Central memory CD8-positive, alpha-beta T cell (primary cell): Measurements from ENCODE around the gene STARD3.

Experiments used
- ATAC-seq: fragments of 150-1000 bp; cut with Tn5 transposase; replicated peaks from 2 replicates; pipeline ENCODE4 v1.10.0; 2022; ENCODE audit warnings: mild to moderate bottlenecking, moderate FRiP score, moderate number of reproducible peaks; ENCODE audit not compliant: poor library complexity, severe bottlenecking; ENCODE audit errors: extremely low read depth
- DNase-seq, 2 donors: peaks; one replicate each; pipeline ENCODE4 v3.0.0; 2021; ENCODE audit warnings: low spot score in 2 of 2
- H3K27ac Mint-ChIP-seq: one replicate; pipeline ENCODE4 v1.8.0; 2022; ENCODE audit warnings: low read depth, mild to moderate bottlenecking, moderate library complexity, mixed read lengths
- H3K27me3 Mint-ChIP-seq: one replicate; pipeline ENCODE4 v1.8.0; 2022; ENCODE audit warnings: mixed read lengths
- H3K36me3 Mint-ChIP-seq: one replicate; pipeline ENCODE4 v1.8.0; 2022; ENCODE audit warnings: mild to moderate bottlenecking, moderate library complexity, mixed read lengths; ENCODE audit not compliant: insufficient read depth
- H3K4me1 Mint-ChIP-seq: one replicate; pipeline ENCODE4 v1.8.0; 2022; ENCODE audit warnings: mixed read lengths
- H3K4me3 Mint-ChIP-seq: one replicate; pipeline ENCODE4 v1.8.0; 2022; ENCODE audit warnings: mild to moderate bottlenecking, moderate library complexity, mixed read lengths
- H3K9me3 Mint-ChIP-seq: one replicate; pipeline ENCODE4 v1.8.0; 2022; ENCODE audit warnings: mixed read lengths

Gene STARD3

GRCh38 chr17:39639566-39640458, 2.9 kb downstream of the STARD3 start:
- H3K27me3 Mint-ChIP-seq = no peaks in the 10 kb centered on the region
- H3K9me3 Mint-ChIP-seq = no peaks in the 10 kb centered on the region
- peaks cover 12% of the 10 kb centered on the region for H3K36me3 Mint-ChIP-seq
- DNase-seq (no peak), ATAC-seq (no peak)
- H3K27ac Mint-ChIP-seq = peak overlapping the region; percentile 74
- H3K4me1 Mint-ChIP-seq = peaks cover 84% of the 10 kb centered on the region
- H3K4me3 Mint-ChIP-seq = peak overlapping the region; percentile 13

- no peaks in the 10 kb centered on the region for H3K27me3 Mint-ChIP-seq
- no peak for DNase-seq
- H3K4me1 Mint-ChIP-seq = peaks cover 92% of the 10 kb centered on the region
- H3K36me3 Mint-ChIP-seq = peaks cover 12% of the 10 kb centered on the region
- ATAC-seq = no peak
- peak overlapping the region; percentile 74 for H3K27ac Mint-ChIP-seq
- no peak overlapping the region for H3K4me3 Mint-ChIP-seq
- H3K9me3 Mint-ChIP-seq = no peaks in the 10 kb centered on the region
These were observed 3.7 kb downstream of the STARD3 start for GRCh38 chr17:39640591-39641031.

GRCh38 chr17:39641097-39641496, 4.2 kb downstream of the STARD3 start:
- no peak for ATAC-seq
- no peak overlapping the region for H3K4me3 Mint-ChIP-seq
- H3K27ac Mint-ChIP-seq = no peak overlapping the region
- H3K36me3 Mint-ChIP-seq = peaks cover 12% of the 10 kb centered on the region
- no peak for DNase-seq
- H3K9me3 Mint-ChIP-seq = no peaks in the 10 kb centered on the region
- peaks cover 94% of the 10 kb centered on the region for H3K4me1 Mint-ChIP-seq
- H3K27me3 Mint-ChIP-seq = no peaks in the 10 kb centered on the region

GRCh38 chr17:39641883-39642282, 4.9 kb downstream of the STARD3 start:
- Mint-ChIP-seq H3K9me3 (no peaks in the 10 kb centered on the region), H3K4me1 (peaks cover 86% of the 10 kb centered on the region), H3K27me3 (no peaks in the 10 kb centered on the region), H3K36me3 (peaks cover 10% of the 10 kb centered on the region), H3K4me3 (no peak overlapping the region), H3K27ac (no peak overlapping the region)
- ATAC-seq = no peak
- DNase-seq = no peak

- no peak for DNase-seq
- H3K4me3 Mint-ChIP-seq = peak overlapping the region; percentile 13
- peaks cover 7% of the 10 kb centered on the region for H3K36me3 Mint-ChIP-seq
- H3K27me3 Mint-ChIP-seq = no peaks in the 10 kb centered on the region
- no peak overlapping the region for H3K27ac Mint-ChIP-seq
- ATAC-seq = no peak
- H3K9me3 Mint-ChIP-seq = no peaks in the 10 kb centered on the region
- peaks cover 84% of the 10 kb centered on the region for H3K4me1 Mint-ChIP-seq
These were observed 5.5 kb downstream of the STARD3 start for GRCh38 chr17:39642291-39643074.

GRCh38 chr17:39643271-39643670, 6.3 kb downstream of the STARD3 start:
- Mint-ChIP-seq H3K27ac (no peak overlapping the region), H3K4me1 (peaks cover 76% of the 10 kb centered on the region)
- no peak for ATAC-seq

GRCh38 chr17:39647256-39647655, 10.3 kb downstream of the STARD3 start:
- ATAC-seq (no peak), DNase-seq (no peak)
- Mint-ChIP-seq H3K4me1 (peaks cover 67% of the 10 kb centered on the region), H3K27me3 (no peaks in the 10 kb centered on the region), H3K36me3 (peaks cover 9% of the 10 kb centered on the region), H3K9me3 (no peaks in the 10 kb centered on the region), H3K27ac (no peak overlapping the region), H3K4me3 (no peak overlapping the region)

More at GRCh38 chr17:39643271-39643670, 6.3 kb downstream of the STARD3 start:
- Mint-ChIP-seq H3K36me3 (peaks cover 9% of the 10 kb centered on the region), H3K27me3 (no peaks in the 10 kb centered on the region), H3K9me3 (no peaks in the 10 kb centered on the region), H3K4me3 (no peak overlapping the region)
- no peak for DNase-seq

GRCh38 chr17:39648616-39649366, 11.8 kb downstream of the STARD3 start:
- Mint-ChIP-seq H3K9me3 (no peaks in the 10 kb centered on the region), H3K27ac (peak overlapping the region; percentile 50), H3K36me3 (peaks cover 12% of the 10 kb centered on the region), H3K27me3 (no peaks in the 10 kb centered on the region), H3K4me1 (peaks cover 60% of the 10 kb centered on the region), H3K4me3 (no peak overlapping the region)
- DNase-seq (no peak), ATAC-seq (no peak)

GRCh38 chr17:39650121-39650579, 13.2 kb downstream of the STARD3 start:
- peaks cover 46% of the 10 kb centered on the region for H3K4me1 Mint-ChIP-seq
- peaks cover 13% of the 10 kb centered on the region for H3K36me3 Mint-ChIP-seq
- ATAC-seq (no peak), DNase-seq (no peak)
- no peaks in the 10 kb centered on the region for H3K9me3 Mint-ChIP-seq
- H3K4me3 Mint-ChIP-seq = no peak overlapping the region
- H3K27ac Mint-ChIP-seq = peak overlapping the region; percentile 49
- no peaks in the 10 kb centered on the region for H3K27me3 Mint-ChIP-seq

GRCh38 chr17:39651923-39652586, 15.1 kb downstream of the STARD3 start:
- peak overlapping the region; percentile 80 for H3K27ac Mint-ChIP-seq
- H3K9me3 Mint-ChIP-seq = no peaks in the 10 kb centered on the region
- ATAC-seq (no peak), DNase-seq (no peak)
- peaks cover 39% of the 10 kb centered on the region for H3K4me1 Mint-ChIP-seq
- H3K4me3 Mint-ChIP-seq = no peak overlapping the region
- H3K27me3 Mint-ChIP-seq = no peaks in the 10 kb centered on the region
- peaks cover 17% of the 10 kb centered on the region for H3K36me3 Mint-ChIP-seq

GRCh38 chr17:39652587-39653315, 15.8 kb downstream of the STARD3 start:
- DNase-seq = no peak
- H3K36me3 Mint-ChIP-seq = peaks cover 19% of the 10 kb centered on the region
- H3K9me3 Mint-ChIP-seq = no peaks in the 10 kb centered on the region
- peak overlapping the region; percentile 80 for H3K27ac Mint-ChIP-seq
- peaks cover 39% of the 10 kb centered on the region for H3K4me1 Mint-ChIP-seq
- H3K4me3 Mint-ChIP-seq = no peak overlapping the region
- H3K27me3 Mint-ChIP-seq = no peaks in the 10 kb centered on the region
- ATAC-seq = no peak
